Raji (cell line): ENCODE results near the gene GLRA3.

ENCODE experiments used
- POLR2A ChIP-seq: IDR thresholded peaks from 2 replicates; pipeline ENCODE4 v1.6.1; 2011; ENCODE audit warnings: low read depth, low read length, control low read depth; ENCODE audit not compliant: insufficient read depth

The GLRA3 gene

DNA sequence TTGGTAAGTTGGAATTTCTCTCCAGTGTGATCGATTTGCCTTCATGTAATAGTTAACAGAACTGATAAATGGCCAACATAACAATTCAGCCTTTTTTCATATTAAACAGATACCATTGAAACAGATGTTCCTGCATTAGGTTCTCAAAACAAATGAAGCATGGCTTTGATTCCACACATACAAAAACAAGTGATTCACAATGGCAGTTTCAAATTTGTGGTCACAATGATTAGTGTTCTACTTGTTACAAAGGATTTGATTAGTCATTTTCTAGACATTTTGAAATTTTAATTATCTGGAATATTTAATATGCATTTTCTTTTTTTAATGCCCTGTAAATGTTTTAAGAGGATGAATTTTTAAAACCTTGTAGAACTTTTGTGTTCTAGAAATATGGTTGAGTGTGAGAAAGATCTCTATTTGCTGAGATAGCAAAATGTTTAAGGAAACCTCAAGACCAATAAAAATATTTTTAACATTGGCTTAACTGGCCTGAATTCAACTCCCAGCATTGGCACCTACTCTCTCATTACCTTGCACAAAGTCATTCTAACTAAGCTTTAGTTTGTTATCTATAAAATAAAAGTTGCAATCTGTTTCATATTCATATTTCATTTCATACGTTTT, 18.9 kb upstream of the GLRA3 start:
- no peak for TF ChIP-seq POLR2A

DNA sequence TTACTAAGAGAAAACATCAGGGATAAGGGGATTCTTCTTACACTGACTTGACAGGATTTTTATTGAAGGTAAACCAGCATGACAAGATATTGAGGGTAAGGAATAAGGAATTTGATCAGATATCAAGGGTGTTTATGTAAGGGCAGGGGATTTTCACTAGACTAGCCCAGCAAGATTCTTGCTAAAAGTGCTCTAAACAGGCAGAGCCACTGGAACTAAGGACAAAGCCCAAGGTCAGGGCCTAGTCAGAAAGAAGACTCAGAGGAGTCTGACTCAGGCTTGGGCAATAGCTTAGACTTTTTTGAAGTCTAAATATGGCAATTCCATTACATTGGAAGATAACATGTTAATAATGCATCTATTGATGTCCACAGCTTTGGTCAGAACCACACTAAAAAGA, 6.5 kb upstream of the GLRA3 start:
- no peak for TF ChIP-seq POLR2A

DNA sequence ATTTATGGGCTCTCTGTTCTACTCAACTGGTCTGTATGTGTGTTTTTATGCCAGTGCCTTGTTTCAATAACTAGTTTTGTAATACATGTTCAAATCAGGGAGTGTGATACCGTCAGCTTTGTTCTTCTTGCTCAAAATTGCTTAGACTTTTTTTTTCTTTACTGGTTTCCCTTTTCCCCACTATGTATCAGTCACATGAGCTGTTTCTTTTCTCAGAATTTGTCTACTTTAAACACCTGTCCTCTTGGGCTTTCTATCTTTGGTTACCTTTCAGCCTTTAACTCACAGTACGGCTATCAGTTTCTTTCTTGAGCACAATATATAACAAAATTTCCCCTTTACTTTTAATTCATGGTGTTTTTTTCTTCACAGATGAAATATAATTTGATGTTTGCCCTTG, 5.4 kb upstream of the GLRA3 start:
- TF ChIP-seq POLR2A, result no peak

DNA sequence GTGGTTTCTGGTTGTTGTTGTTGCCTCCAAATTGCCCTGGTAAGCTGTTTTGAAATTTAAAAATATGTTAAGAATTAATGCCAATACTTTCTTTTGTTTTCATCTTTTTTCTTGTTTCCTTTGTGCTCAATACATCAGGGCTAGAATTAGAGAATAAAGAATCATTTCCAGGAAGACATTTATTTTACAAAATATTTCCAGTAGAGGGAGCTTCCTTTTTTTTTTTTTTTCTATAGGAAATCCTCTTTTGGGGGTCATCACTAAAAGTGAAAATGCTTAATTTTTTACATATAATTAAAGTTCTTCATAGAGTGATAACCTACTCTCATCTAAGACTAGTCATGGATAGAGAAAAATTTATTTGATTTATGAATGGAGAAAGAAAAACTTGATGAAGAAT, 2.4 kb downstream of the GLRA3 start:
- TF ChIP-seq POLR2A, result no peak

DNA sequence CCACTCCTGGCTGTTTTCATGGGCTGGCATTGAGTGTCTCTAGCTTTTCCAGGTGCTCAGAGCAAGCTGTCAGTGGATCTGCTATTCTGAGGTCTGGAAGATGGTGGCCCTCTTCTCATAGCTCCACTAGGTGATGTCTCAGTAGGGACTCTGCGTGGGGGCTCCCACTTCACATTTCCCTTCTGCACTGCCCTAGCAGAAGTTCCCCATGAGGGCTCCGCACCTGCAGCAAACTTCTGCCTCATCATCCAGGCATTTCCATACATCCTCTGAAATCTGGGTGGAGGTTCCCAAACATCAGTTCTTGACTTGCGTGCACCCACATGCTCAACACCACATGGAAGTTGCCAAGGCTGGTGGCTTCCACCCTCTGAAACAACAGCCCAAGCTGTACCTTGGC, 13.8 kb downstream of the GLRA3 start:
- no peak for TF ChIP-seq POLR2A

DNA sequence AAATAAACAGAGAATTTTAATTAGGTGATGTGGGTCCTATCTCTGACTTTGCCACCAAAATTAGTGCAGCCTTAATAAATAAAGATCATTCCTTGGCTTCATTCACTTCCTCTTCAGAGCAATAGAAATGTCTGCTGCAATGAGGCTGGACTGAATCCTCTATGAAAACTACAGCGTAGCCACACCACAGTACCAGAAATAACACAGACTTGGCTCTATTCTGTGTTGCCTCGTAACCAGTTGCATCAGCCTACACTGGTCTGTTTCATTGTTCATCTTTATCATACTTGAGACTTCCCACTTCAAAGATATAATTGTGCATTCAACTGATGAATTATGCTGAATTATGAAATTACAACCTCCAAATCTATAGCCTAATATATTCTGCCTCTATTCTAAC, 15.8 kb downstream of the GLRA3 start:
- TF ChIP-seq POLR2A, result no peak

DNA sequence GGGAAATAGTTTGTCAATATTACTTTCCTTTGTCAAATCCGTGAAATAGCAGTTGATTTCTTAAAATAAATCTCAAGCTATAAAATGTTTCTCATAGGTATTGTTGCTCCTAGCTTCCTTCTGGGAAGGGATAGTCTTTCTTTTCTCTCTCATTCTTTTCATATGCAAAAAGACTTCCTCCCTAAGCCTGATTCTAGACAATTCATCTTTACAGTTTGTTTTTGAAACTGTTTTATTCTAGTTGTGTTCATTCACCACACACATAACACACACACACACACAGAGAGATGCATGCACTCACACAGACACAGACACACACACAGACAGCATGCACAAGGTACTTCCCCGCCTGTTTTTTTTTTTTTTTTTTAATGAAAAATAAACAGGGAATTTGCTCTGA, 18.2 kb downstream of the GLRA3 start:
- no peak for TF ChIP-seq POLR2A

DNA sequence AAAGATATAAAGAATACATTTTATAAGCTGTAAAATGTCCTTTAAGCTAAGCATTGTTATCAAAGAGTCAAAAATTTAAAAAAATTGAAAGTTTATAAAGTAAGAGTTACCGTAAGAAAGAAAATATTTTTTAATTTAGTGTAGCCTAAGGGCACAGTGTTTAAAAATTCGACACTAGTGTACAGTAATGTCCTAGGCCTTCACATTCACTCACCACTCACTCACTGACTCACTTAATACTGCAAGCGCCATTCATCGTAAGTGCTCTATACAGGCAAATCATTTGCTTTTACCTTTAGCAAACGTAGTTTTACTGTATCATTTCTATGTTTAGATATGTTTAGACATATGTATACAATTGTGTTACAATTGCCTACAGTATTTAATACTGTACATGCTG, 20.2 kb downstream of the GLRA3 start:
- no peak for TF ChIP-seq POLR2A

DNA sequence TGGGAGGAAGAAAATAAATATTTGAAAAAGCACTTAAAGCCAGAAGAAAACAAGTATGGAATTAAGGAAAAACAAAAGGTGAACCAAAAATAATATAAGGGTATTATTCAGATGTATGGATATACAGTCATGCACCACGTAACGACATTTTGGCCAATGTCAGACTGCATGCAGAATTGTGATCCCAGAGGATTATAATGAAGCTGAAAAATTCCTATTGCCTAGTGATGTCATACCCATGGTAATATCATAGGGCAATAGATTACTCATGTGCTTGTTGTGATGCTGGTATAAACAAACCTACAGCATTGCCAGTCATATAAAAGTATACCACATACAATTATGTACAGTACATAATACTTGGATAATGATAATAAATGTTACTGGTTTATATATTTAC, 20.9 kb downstream of the GLRA3 start:
- TF ChIP-seq POLR2A, result no peak

DNA sequence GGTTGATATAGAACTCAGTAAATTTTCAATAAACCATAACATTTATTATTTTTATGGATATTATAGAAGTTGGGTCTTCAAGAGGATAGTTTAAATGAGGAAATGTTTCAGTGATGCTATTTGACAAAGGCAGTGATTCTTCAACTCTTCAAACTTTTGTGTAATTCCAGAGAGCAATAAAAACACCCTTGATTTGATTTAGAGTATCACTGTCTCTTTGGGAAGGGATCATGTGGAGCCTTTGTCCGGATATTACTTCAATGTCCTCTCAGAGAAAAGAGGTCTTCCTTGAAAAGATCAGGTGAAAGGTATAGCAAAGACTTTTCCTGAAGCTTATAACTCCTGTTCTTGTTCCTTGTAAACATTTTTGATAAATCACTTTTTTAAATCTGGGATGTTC, 23.3 kb downstream of the GLRA3 start:
- no peak for TF ChIP-seq POLR2A

DNA sequence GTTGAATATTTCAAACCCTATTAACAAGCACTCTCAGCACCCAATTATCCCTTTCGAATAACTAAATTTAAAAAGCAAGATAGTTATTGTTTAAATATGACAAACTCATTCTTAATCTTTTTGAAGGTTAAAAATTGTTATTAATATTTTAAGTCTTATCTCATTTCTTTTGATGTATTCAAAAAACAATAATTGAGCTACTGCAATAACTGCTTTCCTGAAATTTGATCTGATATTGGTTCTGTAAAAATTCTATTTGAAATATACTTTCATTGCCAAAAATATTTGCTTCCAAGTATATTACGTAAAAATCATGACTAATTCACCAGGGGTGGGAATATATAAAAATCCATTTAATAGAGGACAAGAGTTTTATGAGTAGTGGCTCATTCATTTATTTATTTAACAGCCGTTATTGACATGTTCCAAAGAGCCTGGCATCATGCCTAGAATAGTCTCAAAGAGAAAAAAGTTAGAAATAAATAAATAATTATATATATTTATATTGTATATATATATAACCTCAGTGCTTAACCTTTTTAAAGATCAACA, 34.4 kb downstream of the GLRA3 start:
- TF ChIP-seq POLR2A, result no peak

DNA sequence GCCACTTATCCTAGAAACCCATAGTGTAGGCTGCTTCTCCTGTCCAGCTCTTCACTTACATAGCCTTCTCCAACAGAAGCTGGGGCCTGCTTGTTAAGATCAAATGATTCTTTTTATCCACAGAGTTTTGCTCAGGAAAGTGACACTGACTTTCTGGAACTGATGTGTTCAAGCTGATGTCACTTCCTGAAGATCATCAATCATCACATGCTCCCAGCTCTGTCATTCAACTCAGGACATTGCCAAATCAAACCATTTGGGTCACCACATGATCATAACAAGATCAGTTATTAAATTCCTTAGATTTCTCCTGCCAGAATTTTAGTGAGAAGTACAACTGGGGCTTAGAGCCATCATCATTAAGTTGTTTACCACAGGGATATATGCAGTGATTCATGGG, 39.4 kb downstream of the GLRA3 start:
- no peak for TF ChIP-seq POLR2A

DNA sequence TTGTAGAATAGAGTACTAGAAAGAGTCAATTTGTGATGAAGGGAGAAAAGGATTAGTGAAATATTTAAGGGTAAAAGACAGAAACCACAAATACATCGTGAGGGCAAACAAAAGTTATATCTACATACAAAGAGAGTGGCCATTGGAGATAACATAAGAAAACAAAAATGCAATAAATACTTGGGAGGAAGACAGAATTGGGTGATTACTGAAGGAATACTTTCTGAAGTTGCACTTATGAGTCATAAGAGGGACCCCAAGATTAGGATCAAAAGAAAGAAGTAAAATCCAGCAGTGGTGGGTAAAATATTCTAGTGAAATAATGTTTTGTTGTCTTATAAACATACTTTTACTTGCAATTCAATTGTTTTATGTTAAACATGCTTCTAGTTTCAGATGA, 53.7 kb downstream of the GLRA3 start:
- TF ChIP-seq POLR2A, result no peak

DNA sequence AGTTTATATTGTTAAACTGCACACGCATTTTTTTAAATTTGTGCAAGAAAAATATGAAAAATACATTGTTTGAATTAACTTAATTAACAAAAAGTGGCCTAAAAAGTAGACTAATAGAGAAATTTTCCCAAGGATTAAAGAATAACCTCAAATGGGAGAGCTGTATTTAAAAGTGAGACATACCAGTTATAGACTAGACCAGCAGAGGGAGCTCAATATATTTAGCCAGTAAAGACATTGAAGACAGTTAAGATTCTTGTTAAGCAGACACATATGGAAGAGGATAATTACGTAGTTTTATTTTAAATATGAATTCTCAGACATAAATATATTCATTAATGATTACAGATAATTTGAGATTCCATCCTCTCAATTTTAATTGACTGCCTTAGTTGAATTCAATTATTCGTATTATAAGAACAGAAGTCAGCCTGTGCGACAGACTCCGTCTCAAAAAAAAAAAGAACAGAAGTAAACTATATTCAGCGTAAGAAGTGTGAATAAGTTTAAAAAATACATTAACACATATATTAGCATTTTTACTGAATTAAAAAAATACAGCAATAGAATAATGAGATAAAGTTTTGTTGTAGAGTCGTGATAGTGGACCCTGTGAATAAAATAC, 64.8 kb downstream of the GLRA3 start:
- no peak for TF ChIP-seq POLR2A

DNA sequence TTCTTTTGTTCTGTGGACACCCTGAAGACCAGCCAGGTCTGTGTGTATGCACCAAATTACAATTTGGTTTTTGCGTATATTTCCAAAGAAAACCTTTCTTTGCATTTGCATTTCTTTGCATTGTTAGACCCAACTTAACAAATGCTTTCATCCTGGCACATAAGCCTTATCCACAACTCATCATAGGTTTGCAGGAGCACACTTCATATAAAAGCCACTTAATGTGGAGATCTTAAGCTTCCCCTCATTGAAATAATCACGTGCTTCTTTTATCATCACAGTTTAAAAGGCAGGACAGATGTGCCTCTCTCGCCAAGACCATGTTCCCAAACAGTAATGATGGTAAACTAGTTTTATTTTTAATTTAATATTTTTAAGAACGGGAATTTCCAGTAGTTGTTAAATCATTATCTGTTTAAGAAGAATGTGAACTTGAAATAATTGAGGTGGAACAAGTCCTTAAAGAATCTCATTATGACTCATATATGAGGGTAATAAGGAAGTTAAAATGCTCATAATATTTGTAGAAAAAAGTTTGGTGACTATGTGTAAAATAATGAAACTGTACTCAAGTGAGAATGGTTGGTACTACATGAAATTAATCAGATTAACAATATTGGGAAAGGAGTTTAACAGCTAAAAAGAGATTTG, 65.5 kb downstream of the GLRA3 start:
- no peak for TF ChIP-seq POLR2A

DNA sequence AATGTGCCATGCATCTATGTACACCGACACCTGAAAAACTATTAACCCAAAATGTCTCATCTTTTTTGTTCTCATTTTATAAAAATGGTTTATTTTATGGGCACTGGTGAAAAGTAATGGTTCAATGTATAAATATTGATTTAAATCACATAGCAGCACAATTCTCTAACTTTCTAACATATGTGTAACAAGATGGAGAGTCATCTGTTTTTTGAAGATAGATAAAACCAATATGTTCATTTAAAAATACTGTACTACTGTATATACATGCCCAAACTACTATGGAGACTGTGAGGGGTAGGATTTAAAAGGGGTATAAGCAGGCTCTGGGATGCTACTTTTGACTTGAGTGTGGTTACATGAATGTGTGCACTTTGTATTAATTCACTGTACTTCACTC, 67.6 kb downstream of the GLRA3 start:
- TF ChIP-seq POLR2A, result no peak
